GM19397 (cell line): ENCODE data around the gene AGAP3.

Experiments
- ATAC-seq: cut with Tn5 transposase; IDR thresholded peaks from one replicate; pipeline ENCODE4 v1.9.1; 2021; ENCODE audit warnings: mild to moderate bottlenecking, moderate library complexity; ENCODE audit not compliant: unreplicated experiment

Gene AGAP3

GRCh38 chr7:151134743-151135524, 48.7 kb downstream of the AGAP3 start:
- no peak for ATAC-seq

GRCh38 chr7:151135525-151135845, 49.2 kb downstream of the AGAP3 start:
- no peak for ATAC-seq

DNA sequence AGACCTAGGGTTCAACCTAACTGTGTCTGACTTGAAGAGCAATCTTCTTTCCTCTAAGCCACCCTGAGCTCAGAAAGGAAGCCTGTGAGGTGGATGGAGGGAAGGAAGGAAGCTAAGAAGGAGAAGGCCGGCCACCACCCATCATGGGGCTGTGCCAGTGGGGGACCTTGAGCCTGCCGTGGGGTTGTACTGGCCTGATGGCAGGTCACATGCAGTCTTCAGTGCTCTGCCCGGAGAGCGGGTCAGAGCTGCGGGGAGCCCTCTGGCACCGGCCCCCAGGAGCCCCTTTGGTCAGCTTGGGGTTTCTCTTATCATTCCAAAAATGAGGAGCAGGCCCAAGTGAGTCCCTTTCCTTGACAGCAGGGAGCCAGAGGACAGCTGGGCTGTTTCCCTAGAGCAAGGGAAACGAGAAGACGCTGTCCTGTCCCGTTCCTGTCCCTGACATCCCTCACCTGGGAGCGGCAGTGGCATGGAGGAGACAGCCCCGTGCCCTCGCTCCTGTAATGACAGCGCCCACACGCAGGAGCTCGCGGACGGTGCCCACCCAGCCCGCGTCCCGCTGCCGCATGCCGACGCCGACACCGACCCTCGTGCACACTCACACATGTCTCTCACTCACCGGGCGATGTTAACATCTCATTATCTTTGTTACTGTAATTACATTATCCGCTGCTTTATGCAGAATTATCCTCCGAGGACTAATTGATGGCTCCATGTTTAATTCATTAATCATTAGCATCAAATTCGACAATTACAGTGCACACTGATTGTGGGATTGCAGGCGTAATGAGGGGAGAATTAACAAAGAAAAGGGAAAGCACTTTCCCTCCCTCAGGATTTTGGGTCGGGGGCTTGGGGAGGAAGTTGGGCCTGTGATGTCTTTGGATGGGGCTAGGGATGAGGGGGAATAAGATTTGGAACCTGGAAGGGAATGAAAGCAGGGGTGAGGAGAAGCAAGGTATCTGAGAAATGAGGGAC, 49.9 kb downstream of the AGAP3 start:
- ATAC-seq, result no peak

- ATAC-seq, result no peak
Observed at GRCh38 chr7:151137076-151137675, 50.9 kb downstream of the AGAP3 start.

DNA sequence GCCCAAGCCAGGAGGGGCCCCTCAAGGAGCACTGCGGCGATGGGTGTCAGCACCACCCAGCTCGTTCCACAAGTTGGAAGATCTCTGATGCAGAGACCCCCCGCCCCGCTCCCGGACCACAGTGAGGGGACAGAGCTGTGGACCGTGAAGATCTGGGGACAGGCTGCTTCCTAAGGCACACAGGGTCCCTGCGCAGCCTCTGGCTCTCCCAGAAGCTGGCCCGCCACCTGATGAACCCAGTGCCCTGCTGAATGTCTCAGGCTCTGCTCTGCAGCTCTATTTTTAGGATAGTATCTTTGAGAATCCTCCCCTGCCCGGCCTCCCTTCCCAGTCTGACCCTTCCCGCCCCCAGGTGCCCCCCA, 51.5 kb downstream of the AGAP3 start:
- ATAC-seq, result no peak

DNA sequence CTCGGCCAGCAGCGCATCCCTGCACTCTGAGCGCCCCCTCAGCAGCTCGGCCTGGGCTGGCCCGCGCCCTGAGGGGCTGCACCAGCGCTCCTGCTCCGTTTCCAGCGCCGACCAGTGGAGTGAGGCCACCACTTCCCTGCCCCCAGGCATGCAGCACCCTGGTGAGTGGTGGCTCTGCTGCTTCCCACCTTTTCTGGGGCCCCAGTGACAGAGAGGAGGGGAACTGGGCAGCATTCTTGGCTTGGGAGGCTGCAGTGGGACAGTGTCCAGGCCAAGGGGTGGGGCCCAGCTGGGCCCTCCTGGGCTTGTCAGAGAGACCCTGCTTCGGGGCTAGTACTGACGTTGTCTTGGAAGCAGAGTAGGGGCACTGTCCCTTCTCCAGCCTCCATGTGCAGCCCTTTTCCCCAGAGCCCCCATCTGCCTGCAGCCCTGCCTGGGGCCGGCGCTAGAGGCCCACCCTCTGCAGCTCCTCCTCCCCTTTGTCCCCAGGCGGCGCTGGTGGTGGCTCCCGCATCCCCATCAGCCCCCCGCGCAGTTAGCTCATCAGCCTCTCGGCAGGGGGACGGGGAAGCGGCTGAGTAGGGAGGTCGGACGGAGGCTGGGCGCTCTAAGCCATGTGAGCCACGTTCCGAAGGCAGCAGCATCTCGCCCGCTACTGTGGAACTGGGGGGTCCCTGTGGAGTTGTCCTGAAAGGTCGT, 52.0 kb downstream of the AGAP3 start:
- no peak for ATAC-seq

- ATAC-seq, result no peak
Observed at GRCh38 chr7:151139071-151139790, 53.0 kb downstream of the AGAP3 start.

DNA sequence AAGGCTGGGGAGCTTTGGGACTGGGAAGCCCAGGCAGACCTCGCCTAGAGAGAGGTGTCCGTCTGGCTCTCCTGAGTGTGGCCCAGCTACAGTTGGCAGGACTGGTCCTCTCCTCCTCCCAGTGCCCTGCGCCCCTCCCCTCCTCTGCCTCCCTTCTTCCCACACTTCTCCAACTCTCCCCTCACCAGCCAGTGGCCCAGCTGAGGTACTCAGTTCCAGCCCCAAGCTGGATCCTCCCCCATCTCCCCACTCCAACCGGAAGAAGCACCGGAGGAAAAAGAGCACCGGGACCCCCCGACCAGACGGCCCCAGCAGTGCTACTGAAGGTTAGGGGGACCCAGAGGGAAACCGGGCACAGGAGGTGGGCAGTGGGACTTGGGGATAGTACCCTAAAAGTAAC, 53.5 kb downstream of the AGAP3 start:
- no peak for ATAC-seq

- no peak for ATAC-seq
Observed at GRCh38 chr7:151140826-151141225, 54.6 kb downstream of the AGAP3 start.

DNA sequence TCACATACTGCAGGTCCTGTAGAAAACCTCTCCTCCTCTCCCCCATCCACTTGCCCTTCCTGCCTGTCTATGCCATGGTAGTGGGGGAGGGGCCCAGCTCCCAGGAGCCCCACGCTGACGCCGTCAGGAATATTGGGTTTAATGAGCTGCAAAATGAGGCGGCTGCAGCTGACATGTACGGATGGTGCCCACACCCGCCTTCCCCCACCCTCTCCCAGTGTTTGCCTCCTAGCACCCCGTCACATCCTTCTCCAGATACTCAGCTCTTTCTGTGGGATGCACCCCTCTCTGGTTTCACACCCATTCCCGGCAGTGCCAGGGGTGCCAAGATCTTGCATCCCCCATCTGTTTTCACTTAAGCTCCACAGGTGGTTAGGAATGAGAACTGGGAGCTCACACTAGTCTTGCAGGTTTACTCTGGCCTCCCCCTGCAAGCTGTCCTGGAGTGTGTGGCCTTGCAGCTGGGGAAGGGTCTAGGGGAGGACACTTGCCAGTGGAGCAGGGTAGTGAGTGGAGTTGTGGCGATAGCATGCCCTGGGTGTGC, 55.1 kb downstream of the AGAP3 start:
- no peak for ATAC-seq

GRCh38 chr7:151141855-151142685, 55.8 kb downstream of the AGAP3 start:
- no peak for ATAC-seq

DNA sequence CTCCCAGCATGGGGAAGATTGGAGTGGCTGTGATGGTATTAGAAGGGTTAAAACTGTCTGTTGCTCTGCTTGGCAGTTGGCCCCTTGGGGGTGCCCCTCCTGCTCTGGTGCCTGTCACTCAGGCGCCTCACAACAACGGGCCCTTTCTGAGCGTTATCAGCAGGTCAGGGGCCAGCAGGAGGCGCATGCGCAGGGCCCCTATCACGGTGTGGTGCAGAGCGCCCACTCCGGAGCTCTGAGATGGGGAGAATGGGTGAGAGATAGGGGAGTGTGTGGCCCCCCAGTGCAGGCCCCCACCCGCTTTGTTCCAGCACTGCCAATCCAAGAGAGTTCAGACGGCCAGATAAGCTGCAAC, 56.4 kb downstream of the AGAP3 start:
- no peak for ATAC-seq

- ATAC-seq, result no peak
Observed at GRCh38 chr7:151143261-151144015, 57.2 kb downstream of the AGAP3 start.

DNA sequence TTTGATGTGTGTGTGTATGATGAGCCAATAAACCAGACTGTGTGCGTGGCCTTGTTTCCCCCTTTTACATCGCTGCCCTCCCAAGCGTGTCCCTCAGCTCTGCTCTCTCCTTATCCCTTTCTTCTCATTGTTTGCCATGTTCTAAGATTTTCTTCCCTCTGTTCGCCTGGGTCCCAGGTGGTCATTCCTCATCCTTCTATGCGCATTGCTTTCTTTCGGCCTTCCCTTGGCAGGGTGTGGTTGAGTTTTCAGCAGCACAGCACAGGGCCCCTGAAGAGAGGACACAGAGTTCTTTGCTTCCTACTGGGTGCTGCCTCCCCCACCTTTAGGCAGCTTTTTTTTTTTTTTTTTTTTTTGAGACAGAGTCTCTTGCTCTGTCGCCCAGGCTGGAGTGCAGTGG, 58.1 kb downstream of the AGAP3 start:
- ATAC-seq, result no peak

GRCh38 chr7:151146761-151147160, 60.5 kb downstream of the AGAP3 start:
- no peak for ATAC-seq

GRCh38 chr7:151148319-151149259, 62.3 kb downstream of the AGAP3 start:
- no peak for ATAC-seq

DNA sequence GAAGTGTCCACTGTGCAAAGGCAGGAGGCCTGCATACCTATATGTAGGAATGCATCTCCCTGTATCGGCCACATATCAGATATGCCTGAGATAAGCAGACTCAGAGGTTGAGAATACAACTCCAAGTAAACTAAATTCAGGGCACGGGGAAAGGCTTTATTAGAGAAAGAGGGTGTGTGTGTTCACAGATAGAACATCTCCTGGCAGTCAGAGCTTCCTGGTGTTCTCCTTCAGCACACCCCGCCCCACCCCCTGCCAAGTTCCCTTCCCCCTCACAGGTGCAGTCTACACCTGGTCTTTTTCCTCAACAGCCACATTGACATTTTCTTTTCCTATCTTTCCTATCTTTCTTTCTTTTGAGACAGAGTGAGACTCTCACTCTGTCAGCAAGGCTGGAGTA, 64.1 kb downstream of the AGAP3 start:
- ATAC-seq, result no peak
